H1 (cell line): Measurements from ENCODE around the gene CENPA. TPM values are rescaled to one million over a fixed set of nuclear protein-coding genes. Genes with fewer than 3 reads are reported as not detected.

Experiments
- KDM4A ChIP-seq: IDR thresholded peaks from one replicate; pipeline ENCODE4 v1.7.1; 2012; ENCODE audit warnings: low read depth, mild to moderate bottlenecking, moderate library complexity, low read length, inconsistent platforms; ENCODE audit not compliant: severe bottlenecking
- KDM5A ChIP-seq: fragments of 200-600 bp; IDR thresholded peaks from 2 replicates; pipeline ENCODE4 v1.7.1; 2012; ENCODE audit warnings: mild to moderate bottlenecking, low read length, inconsistent platforms, mixed read lengths
- SIRT6 ChIP-seq: IDR thresholded peaks from one replicate; pipeline ENCODE4 v1.7.1; 2012; ENCODE audit warnings: low read length, inconsistent platforms
- polyA plus RNA-seq, 7 experiments: library from polyadenylated mRNA; depleted of rRNA in 3 of 7; stranded (reverse) in 5 of 7; unstranded in 2 of 7; fragments of >200 nt in 5 of 7; fragments of 200-250 nt in 2 of 7; gene quantifications; 1 replicate in 5 of 7; 2 replicates in 1 of 7; 4 replicates in 1 of 7; pipeline versions ENCODE4 v1.2.1 to v1.2.3, GENCODE V29; 2011 to 2013; ENCODE audit warnings: missing spikeins in 2 of 7, mixed read lengths in 2 of 7
- total RNA-seq: library from RNA; stranded (reverse); fragmentation: NEBNext Ultra II Directional; extraction: Animal tissue kit (Norgen Biotek cat#: 25700); gene quantifications from 2 replicates; pipeline ENCODE4 v1.2.1, GENCODE V29; 2021
- TF ChIP-seq, protein P1 (sequence below): IDR thresholded peaks from 2 replicates; pipeline ENCODE4 v1.6.1; 2012; ENCODE audit warnings: low read length, inconsistent platforms

CENPA gene
- total and polyA plus RNA-seq, 2 of the 8 experiments (the other 6 are each of a cell fraction or from before 2014, with no cell fraction given), result 19.4 to 30.9 TPM

DNA sequence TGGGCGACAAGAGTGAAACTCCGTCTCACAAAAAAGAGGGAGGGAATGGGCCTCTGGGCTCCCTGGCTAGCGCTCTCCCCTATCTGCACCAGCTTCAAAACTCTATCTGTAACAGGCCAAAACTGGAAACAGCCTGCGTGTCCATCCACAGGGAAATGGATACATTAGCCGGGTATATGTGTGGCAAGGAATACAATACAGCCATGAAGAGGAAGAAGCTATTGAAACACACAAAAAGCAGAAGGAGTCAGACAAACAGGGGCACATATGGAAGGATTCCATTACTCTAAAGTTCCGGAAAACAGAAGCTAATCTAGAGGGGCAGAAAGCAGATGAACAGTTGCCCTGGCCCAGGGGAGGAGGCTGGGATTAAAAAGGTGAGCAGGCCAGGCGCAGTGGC is 46.3 kb upstream of the CENPA start (continued):
- no peak for TF ChIP-seq SIRT6
- TF ChIP-seq, protein P1, sequence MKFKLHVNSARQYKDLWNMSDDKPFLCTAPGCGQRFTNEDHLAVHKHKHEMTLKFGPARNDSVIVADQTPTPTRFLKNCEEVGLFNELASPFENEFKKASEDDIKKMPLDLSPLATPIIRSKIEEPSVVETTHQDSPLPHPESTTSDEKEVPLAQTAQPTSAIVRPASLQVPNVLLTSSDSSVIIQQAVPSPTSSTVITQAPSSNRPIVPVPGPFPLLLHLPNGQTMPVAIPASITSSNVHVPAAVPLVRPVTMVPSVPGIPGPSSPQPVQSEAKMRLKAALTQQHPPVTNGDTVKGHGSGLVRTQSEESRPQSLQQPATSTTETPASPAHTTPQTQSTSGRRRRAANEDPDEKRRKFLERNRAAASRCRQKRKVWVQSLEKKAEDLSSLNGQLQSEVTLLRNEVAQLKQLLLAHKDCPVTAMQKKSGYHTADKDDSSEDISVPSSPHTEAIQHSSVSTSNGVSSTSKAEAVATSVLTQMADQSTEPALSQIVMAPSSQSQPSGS, result no peak
- no peak for TF ChIP-seq KDM4A
- no peak for TF ChIP-seq KDM5A
